ENCODE measurements around the gene CPO. TPM values are rescaled to one million over a fixed set of nuclear protein-coding genes. Genes with fewer than 3 reads are reported as not detected.

The CPO gene
- total and polyA plus RNA-seq, 9 of the 15 experiments (the other 6 are each of a cell fraction or from before 2014, with no cell fraction given) = not detected

DNA sequence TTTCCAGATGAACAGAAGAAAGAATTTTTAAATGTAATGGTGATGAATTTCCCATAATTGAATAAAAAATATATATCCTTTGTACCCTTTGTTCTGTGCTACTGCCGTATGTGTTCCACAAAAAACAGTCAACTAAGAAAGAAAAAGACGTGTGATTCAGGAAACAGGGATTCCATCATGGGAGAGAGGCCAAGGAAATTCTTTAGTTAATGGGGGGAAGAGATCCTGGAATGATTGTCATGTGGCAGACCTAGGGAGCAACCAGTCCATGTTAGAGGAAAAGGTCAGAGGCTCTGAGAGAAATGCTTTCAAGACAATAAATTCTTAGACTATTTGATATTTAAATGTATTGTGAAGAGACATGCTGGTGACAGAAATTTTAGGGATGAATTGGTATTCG is 76.6 kb downstream of the CPO start:
- in situ Hi-C loops (cut with MboI) (no loop called here), intact Hi-C loops (cut with micrococcal nuclease) (no loop called here)
- TF ChIP-seq SMAD1 (IDR thresholded peaks at IDR 0.05; ENCODE audit: low read depth, low read length, partially characterized antibody) = no peak
- no peak for TF ChIP-seq TARDBP (IDR thresholded peaks at IDR 0.05)
- no peak for TF ChIP-seq ZNF277 (CRISPR knock-in tag; IDR thresholded peaks at IDR 0.05; ENCODE audit: borderline replicate concordance)
- TF ChIP-seq, protein P1, sequence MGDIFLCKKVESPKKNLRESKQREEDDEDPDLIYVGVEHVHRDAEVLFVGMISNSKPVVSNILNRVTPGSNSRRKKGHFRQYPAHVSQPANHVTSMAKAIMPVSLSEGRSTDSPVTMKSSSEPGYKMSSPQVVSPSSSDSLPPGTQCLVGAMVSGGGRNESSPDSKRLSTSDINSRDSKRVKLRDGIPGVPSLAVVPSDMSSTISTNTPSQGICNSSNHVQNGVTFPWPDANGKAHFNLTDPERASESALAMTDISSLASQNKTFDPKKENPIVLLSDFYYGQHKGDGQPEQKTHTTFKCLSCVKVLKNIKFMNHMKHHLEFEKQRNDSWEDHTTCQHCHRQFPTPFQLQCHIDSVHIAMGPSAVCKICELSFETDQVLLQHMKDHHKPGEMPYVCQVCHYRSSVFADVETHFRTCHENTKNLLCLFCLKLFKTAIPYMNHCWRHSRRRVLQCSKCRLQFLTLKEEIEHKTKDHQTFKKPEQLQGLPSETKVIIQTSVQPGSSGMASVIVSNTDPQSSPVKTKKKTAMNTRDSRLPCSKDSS (IDR thresholded peaks at IDR 0.05; ENCODE audit: low read depth, partially characterized antibody) = no peak
- no peak for TF ChIP-seq NUFIP1 (IDR thresholded peaks at IDR 0.05; ENCODE audit: partially characterized antibody)
- TF ChIP-seq BHLHE40 (IDR thresholded peaks at IDR 0.05; ENCODE audit: low read length) = no peak
- TF ChIP-seq TCF7L2 (IDR thresholded peaks at IDR 0.05; ENCODE audit: low read depth, low read length) = no peak
- TF ChIP-seq LEF1 (IDR thresholded peaks at IDR 0.05) = no peak
- TF ChIP-seq POLR2B (IDR thresholded peaks at IDR 0.05; ENCODE audit: low read depth, partially characterized antibody) = no peak
- no peak for TF ChIP-seq POLR2AphosphoS5 (IDR thresholded peaks at IDR 0.05; ENCODE audit: control insufficient read depth, insufficient read depth, low read depth, low read length)
- TF ChIP-seq ZNF77 (CRISPR knock-in tag; IDR thresholded peaks at IDR 0.05) = no peak
- no peak for TF ChIP-seq EP400 (IDR thresholded peaks at IDR 0.05)
- TF ChIP-seq BCL6 (CRISPR knock-in tag; IDR thresholded peaks at IDR 0.05) = no peak
- TF ChIP-seq PCBP1 (IDR thresholded peaks at IDR 0.05; ENCODE audit: low read depth, low read length, poor library complexity, severe bottlenecking) = no peak
- Histone ChIP-seq H3K79me2 (ENCODE audit: control insufficient read depth, insufficient read depth, low read length) (no peaks in the 10 kb centered on the region), H3K27me3 (ENCODE audit: control insufficient read depth in 2 of 2, insufficient read depth in 2 of 2, low read length in 2 of 2) (no peaks in the 10 kb centered on the region), H3K27ac (ENCODE audit: extremely low read depth, low read depth, low read length) (no peak overlapping the region), H3K4me3 (no peak overlapping the region), H3K9ac (ENCODE audit: insufficient read depth in 1 of 2, low read depth in 2 of 2, low read length in 2 of 2) (no peak overlapping the region), H4K20me1 (replicated peaks; ENCODE audit: control insufficient read depth, insufficient read depth, low read length) (no peaks in the 10 kb centered on the region), H2AFZ (ENCODE audit: low read depth, low read length) (no peak overlapping the region), H3K4me2 (ENCODE audit: insufficient read depth, low read length) (no peak overlapping the region), H3K4me1 (replicated peaks in 1 of 2; ENCODE audit: control insufficient read depth in 2 of 2, insufficient read depth in 2 of 2, low read length in 2 of 2) (no peaks in the 10 kb centered on the region), H3K9me1 (ENCODE audit: control insufficient read depth, insufficient read depth, low read length) (no peaks in the 10 kb centered on the region), H3K9me3 (replicated peaks; ENCODE audit: control insufficient read depth, insufficient read depth, low read depth, low read length) (no peaks in the 10 kb centered on the region), H3K36me3 (ENCODE audit: control insufficient read depth, insufficient read depth, low read length) (no peaks in the 10 kb centered on the region)
- FAIRE-seq (no peak), DNase-seq (ENCODE audit: extremely low read depth in 1 of 4, low spot score in 3 of 4) (no peak), ATAC-seq (no peak)
- whole genome bisulfite sequencing (ENCODE audit: insufficient coverage, low coverage, missing lambda C conversion rate) = 6% methylated on average over 3 of the region's 3 CpGs
- ChIA-PET CTCF (ENCODE audit: low intra/inter-chr PET ratio) (no interaction called here), POLR2A (interaction anchor here (0.8 kb wide), 1 partner anchor 430 kb away, joined by 3 read pairs; no protein-coding TSS in a partner anchor)
- no TSS peak for BruUV-seq (replicated peaks)

Other genes with a start within 250 kb of the CPO start
- not detected in 2 replicates for gene DYTN, start 221.1 kb upstream of the CPO start, total RNA-seq (2014; rRNA removed)
- gene DYTN, start 221.1 kb upstream of the CPO start, total RNA-seq (2014; rRNA removed; fragmentation: Illumina TruSeq; extraction: Trizol) = not detected in 2 replicates
- not detected in 2 replicates for gene DYTN, start 221.1 kb upstream of the CPO start, total RNA-seq (2015; rRNA removed; fragmentation: Illumina TruSeq; extraction: Trizol)
- gene DYTN, start 221.1 kb upstream of the CPO start, total RNA-seq (2021) = not detected in 2 replicates
- gene DYTN, start 221.1 kb upstream of the CPO start, polyA plus RNA-seq (2011; rRNA removed) = not detected in 2 replicates
- gene DYTN, start 221.1 kb upstream of the CPO start, polyA plus RNA-seq (2014; fragmentation: Illumina TruSeq; extraction: Trizol) = not detected in 2 replicates
- not detected for gene DYTN, start 221.1 kb upstream of the CPO start, polyA plus RNA-seq (2014; fragmentation: Nextera tagmentation; extraction: Ambion mirVana)
- not detected in 2 replicates for gene DYTN, start 221.1 kb upstream of the CPO start, polyA plus RNA-seq (2014; rRNA removed)
- 0.08 TPM in 1 of 2 replicates, not detected in the other for gene MDH1B, start 174.2 kb upstream of the CPO start, total RNA-seq (2014; rRNA removed)
- gene MDH1B, start 174.2 kb upstream of the CPO start, total RNA-seq (2014; rRNA removed; fragmentation: Illumina TruSeq; extraction: Trizol) = 0.15 TPM in 1 of 2 replicates, not detected in the other
- 0.08 TPM in 1 of 2 replicates, not detected in the other for gene MDH1B, start 174.2 kb upstream of the CPO start, total RNA-seq (2015; rRNA removed; fragmentation: Illumina TruSeq; extraction: Trizol)
- gene MDH1B, start 174.2 kb upstream of the CPO start, total RNA-seq (2021) = 0.07 TPM in 1 of 2 replicates, not detected in the other
- gene MDH1B, start 174.2 kb upstream of the CPO start, polyA plus RNA-seq (2011; rRNA removed) = 0.06 and 0.08 TPM in 2 replicates
- gene MDH1B, start 174.2 kb upstream of the CPO start, polyA plus RNA-seq (2014; fragmentation: Illumina TruSeq; extraction: Trizol) = 0.14 TPM in 1 of 2 replicates, not detected in the other
- gene MDH1B, start 174.2 kb upstream of the CPO start, polyA plus RNA-seq (2014; fragmentation: Nextera tagmentation; extraction: Ambion mirVana) = under 1 TPM in 1 of 2 experiments, not detected in 1; 0.14 TPM
- gene MDH1B, start 174.2 kb upstream of the CPO start, polyA plus RNA-seq (2014; rRNA removed) = 0.16 TPM in 1 of 2 replicates, not detected in the other
- gene FASTKD2, start 173.9 kb upstream of the CPO start, total RNA-seq (2014; rRNA removed) = 20.8 and 21.6 TPM in 2 replicates
- gene FASTKD2, start 173.9 kb upstream of the CPO start, total RNA-seq (2014; rRNA removed; fragmentation: Illumina TruSeq; extraction: Trizol) = 50.4 and 54.1 TPM in 2 replicates
- gene FASTKD2, start 173.9 kb upstream of the CPO start, total RNA-seq (2015; rRNA removed; fragmentation: Illumina TruSeq; extraction: Trizol) = 37.0 and 39.1 TPM in 2 replicates
- 26.1 and 27.4 TPM in 2 replicates for gene FASTKD2, start 173.9 kb upstream of the CPO start, total RNA-seq (2021)
- gene FASTKD2, start 173.9 kb upstream of the CPO start, polyA plus RNA-seq (2011; rRNA removed) = 39.7 and 55.0 TPM in 2 replicates
- gene FASTKD2, start 173.9 kb upstream of the CPO start, polyA plus RNA-seq (2014; fragmentation: Illumina TruSeq; extraction: Trizol) = 33.7 and 37.1 TPM in 2 replicates
- gene FASTKD2, start 173.9 kb upstream of the CPO start, polyA plus RNA-seq (2014; fragmentation: Nextera tagmentation; extraction: Ambion mirVana) = 10 to 100 TPM; 84.9 to 90.6 TPM
- 22.9 and 26.6 TPM in 2 replicates for gene FASTKD2, start 173.9 kb upstream of the CPO start, polyA plus RNA-seq (2014; rRNA removed)
- gene KLF7, start 226.4 kb downstream of the CPO start, total RNA-seq (2014; rRNA removed) = 0.05 TPM in 1 of 2 replicates, not detected in the other
- 0.11 and 0.29 TPM in 2 replicates for gene KLF7, start 226.4 kb downstream of the CPO start, total RNA-seq (2014; rRNA removed; fragmentation: Illumina TruSeq; extraction: Trizol)
- gene KLF7, start 226.4 kb downstream of the CPO start, total RNA-seq (2015; rRNA removed; fragmentation: Illumina TruSeq; extraction: Trizol) = 0.07 and 0.11 TPM in 2 replicates
- gene KLF7, start 226.4 kb downstream of the CPO start, total RNA-seq (2021) = 0.47 and 0.49 TPM in 2 replicates
- gene KLF7, start 226.4 kb downstream of the CPO start, polyA plus RNA-seq (2011; rRNA removed) = 0.28 and 0.54 TPM in 2 replicates
- 0.06 and 0.08 TPM in 2 replicates for gene KLF7, start 226.4 kb downstream of the CPO start, polyA plus RNA-seq (2014; fragmentation: Illumina TruSeq; extraction: Trizol)
- under 1 TPM; 0.04 to 0.06 TPM for gene KLF7, start 226.4 kb downstream of the CPO start, polyA plus RNA-seq (2014; fragmentation: Nextera tagmentation; extraction: Ambion mirVana)
- gene KLF7, start 226.4 kb downstream of the CPO start, polyA plus RNA-seq (2014; rRNA removed) = 0.24 TPM in 1 of 2 replicates, not detected in the other